Activated naive CD8-positive, alpha-beta T cell treated with anti-CD3 and anti-CD28 coated beads, Interleukin-2, amount 10 ng/mL, durations not matched to agents 7 days and 5 days (primary cell): ENCODE results near the gene SDK2. TPM values are rescaled to one million over a fixed set of nuclear protein-coding genes. Genes with fewer than 3 reads are reported as not detected.

Experiments
- ATAC-seq: fragments of 150-1000 bp; cut with Tn5 transposase; one replicate; pipeline ENCODE4 v1.10.0; 2021; ENCODE audit warnings: low read depth, moderate library complexity
- POLR2A ChIA-PET: fragments of 350-600 bp; sonication (Branson Sonifier 250); formaldehyde crosslinking; loops from one replicate; lab custom pipeline; 2021; ENCODE audit warnings: antibody characterized with exemption; lab: Charles Lee
- DNase-seq: peaks from one replicate; pipeline ENCODE4 v3.0.0; 2021
- H3K27ac Mint-ChIP-seq: one replicate; pipeline ENCODE4 v1.8.0; 2022; ENCODE audit warnings: mild to moderate bottlenecking, mixed read lengths
- H3K27me3 Mint-ChIP-seq: one replicate; pipeline ENCODE4 v1.8.0; 2022; ENCODE audit warnings: mild to moderate bottlenecking, moderate library complexity, mixed read lengths
- H3K36me3 Mint-ChIP-seq: one replicate; pipeline ENCODE4 v1.8.0; 2021; ENCODE audit warnings: mild to moderate bottlenecking, mixed read lengths
- H3K4me1 Mint-ChIP-seq: one replicate; pipeline ENCODE4 v1.8.0; 2021; ENCODE audit warnings: mixed read lengths
- H3K4me3 Mint-ChIP-seq: one replicate; pipeline ENCODE4 v1.8.0; 2022; ENCODE audit warnings: mild to moderate bottlenecking, moderate library complexity, mixed read lengths
- H3K9me3 Mint-ChIP-seq: one replicate; pipeline ENCODE4 v1.8.0; 2021; ENCODE audit warnings: mixed read lengths
- total RNA-seq, 2 experiments: library from RNA; stranded (reverse); gene quantifications; one replicate each; pipeline ENCODE4 v1.2.3, GENCODE V29; 2021

Gene SDK2
- total RNA-seq, 2 experiments from 2014 or later, result 29.3 to 31.1 TPM

DNA sequence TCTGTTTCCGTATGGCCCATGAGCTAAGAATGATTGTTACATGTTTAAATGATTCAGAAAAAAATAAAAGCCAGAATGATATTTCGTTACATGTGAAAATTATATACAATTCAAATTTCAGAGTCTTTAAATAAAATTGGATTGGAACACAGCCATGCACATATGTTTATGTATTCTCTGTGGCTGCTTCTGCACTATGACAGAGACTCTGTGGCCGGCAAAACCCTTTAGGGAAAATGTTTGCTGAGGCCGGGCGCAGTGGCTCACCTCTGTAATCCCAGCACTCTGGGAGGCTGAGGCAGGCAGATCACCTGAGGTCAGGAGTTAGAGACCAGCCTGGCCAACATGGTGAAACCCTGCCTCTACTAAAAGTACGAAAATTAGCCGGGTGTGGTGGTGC lies 316.6 kb downstream of the SDK2 start:
- Mint-ChIP-seq H3K9me3 (no peaks in the 10 kb centered on the region), H3K4me1 (no peaks in the 10 kb centered on the region), H3K36me3 (no peaks in the 10 kb centered on the region), H3K4me3 (no peak overlapping the region), H3K27me3 (peaks cover 5% of the 10 kb centered on the region), H3K27ac (no peak overlapping the region)
- POLR2A ChIA-PET, result no interaction called here
- ATAC-seq, result no peak
- no peak for DNase-seq

GRCh38 chr17:73325527-73325842 lies 318.8 kb downstream of the SDK2 start:
- POLR2A ChIA-PET, result no interaction called here
- Mint-ChIP-seq H3K27ac (no peak overlapping the region), H3K4me3 (no peak overlapping the region), H3K36me3 (no peaks in the 10 kb centered on the region), H3K4me1 (no peaks in the 10 kb centered on the region), H3K27me3 (peaks cover 3% of the 10 kb centered on the region), H3K9me3 (no peaks in the 10 kb centered on the region)
- no peak for ATAC-seq
- DNase-seq, result no peak

- ATAC-seq, result no peak
- H3K4me1 Mint-ChIP-seq, result no peaks in the 10 kb centered on the region
- H3K4me3 Mint-ChIP-seq, result no peak overlapping the region
- H3K27me3 Mint-ChIP-seq, result peaks cover 4% of the 10 kb centered on the region
- no peak overlapping the region for H3K27ac Mint-ChIP-seq
- POLR2A ChIA-PET, result no interaction called here
- no peaks in the 10 kb centered on the region for H3K9me3 Mint-ChIP-seq
- no peak for DNase-seq
- H3K36me3 Mint-ChIP-seq, result no peaks in the 10 kb centered on the region
These were observed 319.3 kb downstream of the SDK2 start for GRCh38 chr17:73324711-73325526.

- ATAC-seq (no peak), DNase-seq (no peak)
- Mint-ChIP-seq H3K4me3 (no peak overlapping the region), H3K27me3 (peaks cover 8% of the 10 kb centered on the region), H3K27ac (no peak overlapping the region), H3K36me3 (no peaks in the 10 kb centered on the region), H3K4me1 (no peaks in the 10 kb centered on the region), H3K9me3 (no peaks in the 10 kb centered on the region)
- POLR2A ChIA-PET, result no interaction called here
These were observed 320.1 kb downstream of the SDK2 start for GRCh38 chr17:73324160-73324475.

DNA sequence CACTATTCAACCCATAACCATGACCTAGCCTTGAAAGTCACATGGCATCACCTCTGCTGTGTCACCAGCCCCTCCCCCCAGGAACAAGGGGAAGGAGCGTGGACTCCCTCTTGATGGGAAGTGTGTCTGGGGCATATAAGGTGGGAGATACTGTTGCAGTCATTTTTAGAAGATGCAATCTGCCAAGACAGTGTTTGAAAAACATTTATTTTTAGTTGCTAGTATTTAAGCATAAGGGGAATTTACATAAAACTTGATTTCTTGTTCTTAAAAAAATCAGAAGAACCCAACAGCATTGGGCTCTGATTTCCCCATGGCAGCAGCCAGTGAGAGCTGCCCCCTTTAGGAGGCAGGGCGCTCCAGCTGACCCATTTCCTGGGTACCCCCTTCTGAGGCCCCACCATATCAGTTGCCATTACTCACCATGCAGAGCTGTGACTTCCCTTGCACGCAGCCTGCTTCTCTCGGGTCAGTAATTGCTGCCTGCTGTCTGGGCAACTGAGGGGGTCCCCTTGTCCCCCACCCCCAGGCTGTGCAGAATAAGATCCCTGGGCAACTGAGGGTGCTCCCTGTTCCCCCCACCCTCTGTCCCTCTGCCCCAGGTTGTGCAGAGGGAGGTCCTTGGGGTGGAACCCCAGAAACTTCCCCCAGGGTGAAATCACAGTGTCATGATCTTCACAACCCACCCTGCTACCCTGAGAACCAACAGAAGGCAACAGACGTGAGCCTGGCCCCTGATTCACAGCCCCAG lies 320.7 kb downstream of the SDK2 start:
- Mint-ChIP-seq H3K36me3 (no peaks in the 10 kb centered on the region), H3K9me3 (no peaks in the 10 kb centered on the region), H3K4me1 (no peaks in the 10 kb centered on the region), H3K27ac (no peak overlapping the region), H3K27me3 (peaks cover 8% of the 10 kb centered on the region), H3K4me3 (no peak overlapping the region)
- no peak for ATAC-seq
- DNase-seq, result no peak
- POLR2A ChIA-PET, result no interaction called here

- ATAC-seq, result no peak
- no peak for DNase-seq
- Mint-ChIP-seq H3K4me1 (no peaks in the 10 kb centered on the region), H3K36me3 (no peaks in the 10 kb centered on the region), H3K27me3 (peaks cover 9% of the 10 kb centered on the region), H3K27ac (no peak overlapping the region), H3K9me3 (no peaks in the 10 kb centered on the region), H3K4me3 (no peak overlapping the region)
- POLR2A ChIA-PET, result no interaction called here
These were observed 323.5 kb downstream of the SDK2 start for GRCh38 chr17:73320601-73321264.

DNA sequence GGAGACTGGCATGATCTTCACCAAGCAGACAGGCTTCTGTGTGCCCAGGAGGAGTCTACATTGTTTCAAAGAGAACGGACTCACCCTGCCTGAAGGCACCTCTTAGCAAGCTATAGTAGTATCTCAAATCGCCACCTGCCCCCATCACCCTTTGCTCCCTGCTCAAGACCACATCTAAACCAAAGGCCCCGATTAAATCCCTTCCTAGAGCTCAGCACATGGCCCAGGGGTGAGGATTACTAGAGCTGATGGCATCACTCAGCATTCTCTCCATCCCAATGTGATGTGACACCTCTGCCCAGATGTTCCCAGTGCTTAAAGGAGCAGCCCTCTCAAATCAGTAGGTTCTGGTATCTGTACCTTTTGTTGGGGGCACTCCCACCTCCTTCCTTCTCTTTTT lies 324.5 kb downstream of the SDK2 start:
- no peaks in the 10 kb centered on the region for H3K4me1 Mint-ChIP-seq
- H3K4me3 Mint-ChIP-seq, result no peak overlapping the region
- no peaks in the 10 kb centered on the region for H3K9me3 Mint-ChIP-seq
- DNase-seq (no peak), ATAC-seq (no peak)
- H3K27ac Mint-ChIP-seq, result no peak overlapping the region
- POLR2A ChIA-PET, result no interaction called here
- peaks cover 9% of the 10 kb centered on the region for H3K27me3 Mint-ChIP-seq
- no peaks in the 10 kb centered on the region for H3K36me3 Mint-ChIP-seq

DNA sequence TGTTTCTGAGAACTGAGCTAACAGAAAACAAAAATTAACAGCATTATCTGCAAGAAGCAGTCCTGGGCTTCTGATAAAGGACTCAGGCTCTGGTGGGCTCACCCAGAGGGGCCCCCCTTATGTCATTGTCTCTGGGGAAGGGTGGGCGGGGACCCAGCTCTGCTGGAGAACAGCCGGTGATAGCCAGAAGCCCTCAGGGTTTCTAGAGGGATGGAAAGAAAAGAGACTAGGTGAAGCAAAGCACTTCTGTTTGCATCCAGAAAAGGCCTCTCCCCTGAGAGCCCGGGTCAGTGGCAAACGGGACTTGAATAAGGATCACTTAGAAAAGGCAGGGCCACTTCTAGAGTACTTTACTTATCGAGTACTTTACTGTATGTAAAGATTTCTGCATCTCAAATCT lies 325.4 kb downstream of the SDK2 start:
- Mint-ChIP-seq H3K27me3 (peaks cover 7% of the 10 kb centered on the region), H3K36me3 (no peaks in the 10 kb centered on the region), H3K4me1 (no peaks in the 10 kb centered on the region), H3K27ac (no peak overlapping the region), H3K9me3 (no peaks in the 10 kb centered on the region), H3K4me3 (no peak overlapping the region)
- DNase-seq, result no peak
- no peak for ATAC-seq
- POLR2A ChIA-PET, result interaction anchor here (0.6 kb wide), 1 partner anchor 12 kb away, joined by 4 read pairs; no protein-coding TSS in a partner anchor

GRCh38 chr17:73318427-73318813 lies 325.8 kb downstream of the SDK2 start:
- Mint-ChIP-seq H3K4me3 (no peak overlapping the region), H3K4me1 (no peaks in the 10 kb centered on the region), H3K36me3 (no peaks in the 10 kb centered on the region), H3K9me3 (no peaks in the 10 kb centered on the region), H3K27me3 (peaks cover 7% of the 10 kb centered on the region), H3K27ac (no peak overlapping the region)
- DNase-seq (no peak), ATAC-seq (no peak)
- POLR2A ChIA-PET, result interaction anchor here (0.6 kb wide), 1 partner anchor 12 kb away, joined by 4 read pairs; no protein-coding TSS in a partner anchor

- Mint-ChIP-seq H3K9me3 (no peaks in the 10 kb centered on the region), H3K4me1 (no peaks in the 10 kb centered on the region), H3K36me3 (no peaks in the 10 kb centered on the region), H3K27ac (no peak overlapping the region), H3K27me3 (peaks cover 7% of the 10 kb centered on the region), H3K4me3 (no peak overlapping the region)
- POLR2A ChIA-PET, result no interaction called here
- DNase-seq, result no peak
- ATAC-seq, result no peak
These were observed 326.5 kb downstream of the SDK2 start for GRCh38 chr17:73317513-73318426.

- DNase-seq, result no peak
These were observed 327.2 kb downstream of the SDK2 start for GRCh38 chr17:73316919-73317505.

DNA sequence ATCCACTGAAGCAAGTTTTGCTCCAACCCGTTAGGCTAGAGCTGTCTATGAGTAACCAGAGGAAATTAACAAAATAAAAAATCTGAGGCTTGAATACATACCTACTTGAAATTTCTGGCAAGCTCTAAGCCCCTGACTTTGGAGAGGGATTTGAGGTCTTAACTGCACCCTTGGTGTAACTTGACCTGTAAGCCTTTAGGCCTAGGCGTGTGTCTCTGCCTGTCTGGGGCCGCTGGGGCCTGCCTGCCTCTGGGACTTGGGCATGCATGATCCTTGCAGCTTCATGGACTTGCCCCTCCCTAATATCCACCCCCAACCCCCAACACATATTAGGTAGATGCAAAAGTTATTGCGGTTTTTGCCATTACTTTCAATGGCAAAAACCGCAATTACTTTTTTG lies 328.8 kb downstream of the SDK2 start:
- H3K36me3 Mint-ChIP-seq, result no peaks in the 10 kb centered on the region
- H3K27ac Mint-ChIP-seq, result no peak overlapping the region
- POLR2A ChIA-PET, result interaction anchor here (1.3 kb wide), 1 partner anchor 61 kb away, joined by 3 read pairs; no protein-coding TSS in a partner anchor
- H3K4me3 Mint-ChIP-seq, result no peak overlapping the region
- DNase-seq (no peak), ATAC-seq (no peak)
- H3K4me1 Mint-ChIP-seq, result no peaks in the 10 kb centered on the region
- peaks cover 7% of the 10 kb centered on the region for H3K27me3 Mint-ChIP-seq
- H3K9me3 Mint-ChIP-seq, result no peaks in the 10 kb centered on the region

More at GRCh38 chr17:73316919-73317505, 327.2 kb downstream of the SDK2 start:
- no peaks in the 10 kb centered on the region for H3K4me1 Mint-ChIP-seq
- H3K36me3 Mint-ChIP-seq, result no peaks in the 10 kb centered on the region
- no peak overlapping the region for H3K4me3 Mint-ChIP-seq
- no peak overlapping the region for H3K27ac Mint-ChIP-seq
- H3K9me3 Mint-ChIP-seq, result no peaks in the 10 kb centered on the region
- peaks cover 7% of the 10 kb centered on the region for H3K27me3 Mint-ChIP-seq
- ATAC-seq, result no peak
- POLR2A ChIA-PET, result no interaction called here
